ENCODE results near the gene CTRL.

Gene CTRL

GRCh38 chr16:67962135-67962534, 30.5 kb upstream of the CTRL start:
- no peak for DNase-seq (ENCODE audit: low spot score)

GRCh38 chr16:67961551-67961957, 29.9 kb upstream of the CTRL start:
- no peak for DNase-seq (ENCODE audit: low spot score)

GRCh38 chr16:67959536-67960329, 28.1 kb upstream of the CTRL start:
- DNase-seq (ENCODE audit: low spot score) = no peak

DNA sequence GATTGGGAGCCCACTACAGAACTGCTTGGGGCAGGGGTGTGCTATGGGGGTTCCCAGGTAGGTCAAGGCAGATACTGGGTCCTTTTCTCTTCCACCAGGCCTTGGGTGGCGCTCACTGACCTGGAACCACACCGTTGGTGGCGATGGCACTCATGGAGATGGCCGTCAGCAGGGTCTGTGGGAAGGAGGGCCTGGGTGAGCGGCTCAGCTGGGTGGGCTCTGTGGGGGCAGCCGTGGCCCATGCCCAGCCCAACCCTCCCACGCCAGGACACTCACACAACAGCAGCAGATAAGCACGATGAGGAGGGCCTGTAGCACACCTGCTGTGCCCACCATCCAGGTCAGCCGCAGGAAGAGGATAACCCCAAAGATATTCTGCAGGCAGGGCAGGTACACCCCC, 26.0 kb upstream of the CTRL start:
- no peak for DNase-seq (ENCODE audit: low spot score)

DNA sequence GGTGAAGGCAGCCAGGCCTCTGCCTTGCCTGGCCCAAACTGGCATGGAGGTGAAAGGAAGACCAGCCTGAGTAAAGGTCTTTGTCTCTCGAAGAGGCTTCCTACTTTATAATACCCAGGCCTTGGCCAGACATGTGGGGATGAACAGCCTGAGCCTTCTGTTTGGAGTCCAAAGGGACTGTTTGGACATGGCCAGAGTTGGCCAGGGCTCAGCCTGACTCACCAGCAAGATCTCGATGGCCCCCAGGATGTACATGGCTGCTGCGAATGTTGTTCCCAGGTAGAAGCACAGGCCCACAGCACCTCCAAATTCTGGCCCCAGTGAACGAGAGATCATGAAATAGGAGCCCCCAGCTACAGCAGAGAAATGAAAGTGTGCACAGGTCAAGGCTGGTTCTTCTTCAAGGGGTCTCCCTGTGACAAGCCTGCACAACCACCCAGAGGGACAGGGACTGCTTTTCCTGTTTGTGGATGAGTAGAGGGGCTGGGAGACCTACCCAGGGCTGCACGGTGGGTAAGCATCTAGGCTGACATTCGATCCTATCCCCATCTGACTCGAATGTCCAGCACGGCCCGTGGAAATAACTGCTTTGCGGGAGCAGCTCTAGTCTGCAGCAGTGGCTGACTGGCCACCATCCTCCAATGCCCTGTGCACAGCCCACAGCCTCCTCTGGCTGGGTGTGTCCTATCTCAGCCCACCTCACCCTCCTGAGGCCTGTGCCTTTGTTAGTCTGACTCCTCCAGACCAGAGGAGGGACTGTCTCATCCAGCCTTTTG, 22.9 kb upstream of the CTRL start:
- no peak for DNase-seq (ENCODE audit: low spot score)

DNA sequence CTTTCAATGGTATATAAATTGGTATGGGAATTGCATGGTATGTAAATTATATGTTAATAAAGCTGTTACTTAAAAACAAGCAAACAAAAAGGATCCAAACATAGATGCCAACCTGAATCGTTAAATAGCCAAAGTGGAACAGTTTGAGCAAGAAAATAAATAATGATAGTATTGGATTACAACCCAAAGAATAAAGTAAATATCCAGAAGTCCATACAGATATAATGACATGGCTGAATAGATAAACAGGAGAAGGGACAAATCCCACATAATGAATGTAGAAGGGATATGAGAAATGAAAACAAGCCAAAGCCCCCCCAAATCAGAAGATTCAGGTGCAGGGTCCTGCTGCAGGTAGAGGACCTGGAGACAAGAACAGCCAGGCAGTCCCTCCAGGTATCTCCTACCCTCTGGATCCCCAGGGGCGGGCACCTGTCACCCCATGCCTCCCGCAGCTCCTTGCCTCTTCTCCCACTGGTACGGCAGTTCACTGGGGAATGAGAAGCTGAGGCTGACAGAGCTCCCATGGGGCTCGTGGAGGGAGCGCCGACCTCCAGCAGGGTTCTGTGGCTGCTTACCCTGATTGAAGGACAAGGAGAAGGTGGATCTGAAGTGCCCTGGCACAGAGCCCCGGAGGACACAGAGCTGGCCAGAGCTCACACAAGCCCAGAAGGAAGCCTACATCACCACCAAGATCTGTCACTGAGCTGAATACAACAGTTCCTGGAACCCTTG, 22.1 kb upstream of the CTRL start:
- DNase-seq (ENCODE audit: low spot score) = no peak

DNA sequence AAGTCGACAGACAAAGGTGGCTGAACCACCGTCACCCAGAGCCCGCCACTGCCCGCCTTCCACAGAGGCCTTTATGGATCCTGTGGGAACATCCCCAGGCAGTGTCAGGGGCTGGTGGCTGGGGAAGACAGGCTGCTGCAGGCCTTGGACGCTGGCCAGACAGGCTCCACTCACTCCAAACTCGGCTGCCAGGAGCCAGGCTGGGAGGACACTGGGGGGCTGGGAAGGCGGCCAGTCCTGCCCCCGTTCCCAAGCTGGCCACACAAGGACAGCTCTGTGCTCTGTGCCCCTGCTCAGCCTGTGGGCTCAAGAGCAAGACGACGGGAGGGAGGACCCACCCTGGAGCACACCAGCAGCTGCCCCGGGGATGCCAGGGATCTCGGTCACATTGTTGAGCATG, 19.8 kb upstream of the CTRL start:
- DNase-seq (ENCODE audit: low spot score) = peak; percentile 75

DNA sequence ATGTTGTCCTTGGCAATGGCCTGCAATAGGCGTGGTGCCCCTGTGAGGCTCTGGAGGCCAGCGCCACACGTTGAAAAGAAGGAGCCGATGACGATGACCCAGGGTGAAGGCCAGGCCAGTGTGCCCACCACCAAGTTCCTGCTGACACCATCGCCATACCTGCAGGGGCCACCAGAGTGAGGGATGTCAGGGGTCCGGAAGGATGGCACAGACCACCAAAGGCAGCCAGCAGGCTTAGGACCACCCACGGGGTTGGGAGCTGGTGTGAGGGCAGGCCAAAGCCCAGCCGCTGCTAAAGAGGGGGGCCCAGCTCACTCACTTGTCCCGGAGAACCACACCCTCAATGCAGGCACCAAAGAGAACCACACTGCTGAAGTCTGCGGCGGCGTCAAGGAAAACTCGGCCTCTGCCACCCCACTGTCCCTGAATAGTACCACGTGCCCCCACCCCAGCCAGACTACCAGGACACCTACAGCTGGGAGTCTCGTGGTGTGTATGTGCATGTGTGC, 18.7 kb upstream of the CTRL start:
- no peak for DNase-seq (ENCODE audit: low spot score)

DNA sequence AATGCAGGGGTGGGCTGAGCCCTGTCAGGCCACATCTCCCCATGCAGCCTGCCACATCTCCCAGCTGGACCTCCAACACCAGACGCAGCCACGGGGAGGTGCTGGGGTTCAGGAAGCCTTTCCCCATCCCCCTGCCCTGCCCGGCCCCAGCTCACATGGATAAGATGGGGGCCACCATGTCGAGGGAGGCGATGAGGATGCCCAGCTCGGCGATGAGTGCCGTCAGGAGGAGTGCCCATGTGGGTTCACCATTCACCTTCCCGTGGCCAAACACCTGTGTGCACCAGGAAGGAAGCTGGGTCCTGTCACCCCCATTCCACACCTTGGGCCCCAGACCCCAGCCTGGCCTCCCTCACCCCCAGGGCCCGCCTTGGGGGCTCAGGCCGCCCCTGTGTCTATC, 18.0 kb upstream of the CTRL start:
- no peak for DNase-seq (ENCODE audit: low spot score)

DNA sequence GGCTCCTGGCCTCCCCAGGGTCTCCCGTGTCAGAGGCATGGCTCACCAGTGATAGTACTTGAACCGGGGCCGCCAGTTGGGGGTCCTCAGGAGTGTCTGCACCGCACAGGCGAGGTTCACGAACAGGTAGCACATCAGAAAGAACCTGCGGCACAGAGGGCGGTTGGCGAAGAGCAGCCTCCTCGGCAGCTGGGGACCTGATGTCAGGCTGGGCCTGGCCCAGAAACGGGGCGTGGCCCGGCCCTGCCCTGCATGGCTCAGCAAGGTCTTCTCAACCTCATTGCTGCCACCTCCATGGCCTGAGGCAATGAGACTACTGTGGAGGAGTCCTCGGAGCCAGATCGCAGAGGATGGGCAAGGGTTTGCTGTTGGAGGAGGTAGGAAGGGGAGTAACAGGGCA, 16.4 kb upstream of the CTRL start:
- DNase-seq (ENCODE audit: low spot score) = no peak

GRCh38 chr16:67946966-67947558, 15.4 kb upstream of the CTRL start:
- no peak for DNase-seq (ENCODE audit: low spot score)

DNA sequence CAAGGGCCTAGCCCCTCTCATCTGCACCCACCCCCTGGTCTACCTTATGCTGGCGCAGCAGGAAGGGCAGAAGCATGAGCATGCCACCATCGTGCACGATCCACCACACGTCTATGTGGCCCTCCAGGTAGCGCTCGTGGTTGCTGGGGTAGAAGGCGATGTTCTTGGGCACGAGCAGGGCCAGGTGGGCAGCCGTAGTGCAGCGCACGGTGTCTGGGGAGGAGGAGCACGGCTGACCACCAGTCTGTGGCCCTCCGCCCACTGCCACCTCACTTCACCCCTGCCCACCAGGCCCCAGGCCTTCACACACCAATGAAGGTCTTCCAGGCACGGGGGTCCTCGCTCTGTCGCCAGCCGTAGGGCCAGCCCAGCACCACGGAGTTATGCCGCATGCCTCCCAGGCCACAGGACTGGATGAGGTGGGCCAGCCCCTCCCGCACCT, 14.5 kb upstream of the CTRL start:
- DNase-seq (ENCODE audit: low spot score) = no peak

DNA sequence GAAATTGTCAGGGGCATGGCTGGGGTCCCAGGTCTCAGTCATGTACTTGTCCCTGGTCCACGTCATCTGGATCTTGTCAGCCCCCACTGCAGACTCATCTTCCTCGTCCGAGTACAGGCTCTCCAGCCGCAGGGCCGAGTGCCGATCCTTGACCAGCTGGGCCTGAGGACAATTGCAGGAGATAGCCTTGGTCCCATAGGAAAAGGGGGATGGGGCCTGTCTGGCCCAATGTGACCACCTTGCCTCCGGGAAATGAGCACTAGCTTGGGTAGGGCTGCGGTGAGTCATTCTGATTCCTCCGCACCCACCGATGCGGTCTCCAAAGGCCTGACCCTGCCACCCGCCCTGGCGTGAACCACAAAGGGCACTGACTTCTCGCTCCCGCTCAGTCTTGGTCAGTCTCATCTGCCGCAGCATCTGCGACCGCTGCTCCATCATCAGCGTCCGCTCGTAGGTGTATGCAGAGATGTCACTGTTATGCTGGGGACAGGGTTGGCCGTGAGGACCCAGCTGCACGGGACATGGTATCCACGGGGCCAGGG, 13.8 kb upstream of the CTRL start:
- no peak for DNase-seq (ENCODE audit: low spot score)

DNA sequence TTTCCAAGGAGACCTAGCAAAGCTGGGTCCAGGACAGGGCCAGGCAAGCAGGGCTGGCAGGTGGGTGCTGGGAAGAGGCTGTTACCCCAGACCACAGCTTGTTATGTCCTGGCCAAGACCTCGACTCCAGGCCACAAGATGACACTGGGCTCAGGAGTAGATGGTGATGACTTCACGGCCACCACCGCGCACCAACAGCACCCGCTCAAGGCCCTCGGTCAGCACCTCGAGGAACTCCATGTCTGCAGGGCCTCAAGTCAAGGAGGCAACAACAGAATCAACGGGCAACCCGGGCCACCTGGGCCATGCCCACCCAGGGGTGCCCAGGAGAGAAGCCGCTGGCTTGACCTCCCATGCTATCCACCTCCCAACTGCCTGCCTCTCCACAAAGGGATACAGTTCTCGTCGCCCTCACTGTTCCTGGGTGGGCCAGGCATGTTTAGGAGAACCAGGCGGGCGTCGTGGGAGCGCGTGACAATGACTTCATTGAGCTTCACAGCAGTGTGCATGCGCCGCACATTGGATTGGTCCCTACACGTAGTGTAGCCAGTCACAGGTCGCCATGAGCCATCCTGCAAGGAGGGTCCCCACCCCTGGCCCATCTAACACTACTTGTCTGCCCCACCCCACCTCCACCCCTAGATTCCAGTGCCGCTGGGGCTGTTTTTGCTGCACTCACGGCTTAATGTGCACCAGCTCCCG, 13.2 kb upstream of the CTRL start:
- no peak for DNase-seq (ENCODE audit: low spot score)

- DNase-seq (ENCODE audit: low spot score) = peak; percentile 67
Observed at GRCh38 chr16:67943619-67944504, 12.2 kb upstream of the CTRL start, which contains the start of gene LCAT. LCAT (minus strand) TSS chr16:67944120; CDS start chr16:67944101, 19 bp downstream.

DNA sequence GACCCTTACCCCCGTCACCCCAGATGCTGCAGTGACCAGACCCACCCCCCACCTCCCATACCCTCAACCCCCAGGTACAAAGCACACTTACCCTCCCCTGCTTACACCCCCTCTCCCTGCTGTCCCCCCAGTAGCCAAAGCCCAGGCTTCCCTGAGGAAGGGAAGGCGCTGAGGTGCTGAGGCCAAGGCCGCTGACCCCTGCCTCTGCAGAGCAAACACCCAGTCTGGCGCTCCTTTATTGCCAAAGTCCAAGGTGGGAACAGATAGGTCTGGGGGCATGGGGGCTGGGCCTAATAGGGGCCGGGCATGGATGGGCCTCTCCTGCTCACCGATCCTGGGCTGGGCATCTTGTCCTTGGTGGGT, 11.6 kb upstream of the CTRL start:
- DNase-seq (ENCODE audit: low spot score) = no peak

- DNase-seq (ENCODE audit: low spot score) = no peak
Observed at GRCh38 chr16:67942510-67943255, 11.0 kb upstream of the CTRL start.

- peak; percentile 63 for DNase-seq (ENCODE audit: low spot score)
Observed at GRCh38 chr16:67942200-67942509, 10.5 kb upstream of the CTRL start.

DNA sequence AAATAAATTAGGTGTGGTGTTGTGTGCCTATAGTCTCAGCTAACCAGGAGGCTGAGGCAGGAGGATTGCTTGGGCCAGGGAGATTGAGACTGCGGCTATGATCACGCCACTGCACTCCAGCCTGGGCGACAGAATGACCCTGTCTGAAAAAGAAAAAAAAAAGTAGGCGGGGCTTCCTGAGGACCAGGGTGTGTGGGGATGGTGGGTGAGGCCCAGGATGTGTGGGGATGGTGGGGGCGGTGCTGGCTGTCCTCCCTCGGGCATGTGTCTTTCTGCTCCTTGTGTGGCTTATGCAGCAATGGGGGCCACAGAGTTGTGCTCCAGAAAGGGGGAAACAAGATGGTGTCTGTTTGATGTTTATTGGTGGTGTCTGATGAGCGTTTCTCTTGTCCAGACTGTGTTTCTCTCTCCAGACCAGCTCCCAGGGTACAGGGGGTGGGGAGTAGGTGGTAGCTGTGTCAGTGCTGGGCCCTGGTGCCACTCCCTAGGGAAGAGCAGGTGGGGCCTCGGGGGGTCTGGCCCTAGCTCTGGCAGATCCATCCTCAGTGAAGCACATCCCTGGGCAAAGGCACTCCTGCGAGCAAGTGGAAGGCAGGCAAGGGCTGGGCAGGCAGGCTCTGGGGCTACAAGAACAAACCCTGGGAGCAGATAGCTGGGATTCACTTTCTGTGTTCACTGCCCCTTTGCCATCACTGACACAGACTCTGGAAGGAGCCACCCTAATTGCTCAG, 10.0 kb upstream of the CTRL start:
- DNase-seq (ENCODE audit: low spot score) = no peak
